Neural progenitor cell (in vitro differentiated cells): ENCODE measurements around the gene PCSK1N.

Experiments
- EZH2 ChIP-seq: fragments of 200-600 bp; sonication (generic); IDR thresholded peaks from 2 replicates; pipeline ENCODE4 v1.6.1; 2017; ENCODE audit warnings: antibody characterized with exemption, mild to moderate bottlenecking, moderate library complexity
- EZH2phosphoT487 ChIP-seq: fragments of 200-600 bp; sonication (generic); IDR thresholded peaks from 2 replicates; pipeline ENCODE4 v1.6.1; 2017; ENCODE audit warnings: antibody characterized with exemption
- TF ChIP-seq, protein P1 (sequence below): fragments of 200-600 bp; sonication (generic); IDR thresholded peaks from 2 replicates; pipeline ENCODE4 v1.5.1; 2017; ENCODE audit warnings: antibody characterized with exemption, mild to moderate bottlenecking

DNA sequence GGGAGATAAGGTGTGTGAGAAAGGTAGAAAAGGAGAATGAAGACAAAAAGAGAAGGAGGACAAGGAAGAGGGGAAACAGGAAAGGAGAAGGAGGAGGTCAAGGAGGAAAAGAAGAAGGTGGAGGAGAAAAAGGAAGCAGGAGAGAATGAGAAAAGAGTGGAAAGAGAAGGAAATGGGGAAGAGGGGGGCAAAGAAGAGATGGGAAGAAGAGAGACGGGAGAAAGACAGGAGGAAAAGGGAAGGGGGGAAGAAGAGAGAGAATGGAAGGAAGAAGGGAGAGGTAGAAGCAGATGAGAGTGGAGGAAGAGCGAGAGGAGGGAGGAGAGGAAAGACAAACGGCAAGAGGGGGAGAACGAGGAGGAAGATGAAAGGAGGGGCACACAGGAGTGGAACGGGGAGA is 44.9 kb downstream of the PCSK1N start:
- TF ChIP-seq EZH2 (no peak), EZH2phosphoT487 (no peak)
- TF ChIP-seq, protein P1, sequence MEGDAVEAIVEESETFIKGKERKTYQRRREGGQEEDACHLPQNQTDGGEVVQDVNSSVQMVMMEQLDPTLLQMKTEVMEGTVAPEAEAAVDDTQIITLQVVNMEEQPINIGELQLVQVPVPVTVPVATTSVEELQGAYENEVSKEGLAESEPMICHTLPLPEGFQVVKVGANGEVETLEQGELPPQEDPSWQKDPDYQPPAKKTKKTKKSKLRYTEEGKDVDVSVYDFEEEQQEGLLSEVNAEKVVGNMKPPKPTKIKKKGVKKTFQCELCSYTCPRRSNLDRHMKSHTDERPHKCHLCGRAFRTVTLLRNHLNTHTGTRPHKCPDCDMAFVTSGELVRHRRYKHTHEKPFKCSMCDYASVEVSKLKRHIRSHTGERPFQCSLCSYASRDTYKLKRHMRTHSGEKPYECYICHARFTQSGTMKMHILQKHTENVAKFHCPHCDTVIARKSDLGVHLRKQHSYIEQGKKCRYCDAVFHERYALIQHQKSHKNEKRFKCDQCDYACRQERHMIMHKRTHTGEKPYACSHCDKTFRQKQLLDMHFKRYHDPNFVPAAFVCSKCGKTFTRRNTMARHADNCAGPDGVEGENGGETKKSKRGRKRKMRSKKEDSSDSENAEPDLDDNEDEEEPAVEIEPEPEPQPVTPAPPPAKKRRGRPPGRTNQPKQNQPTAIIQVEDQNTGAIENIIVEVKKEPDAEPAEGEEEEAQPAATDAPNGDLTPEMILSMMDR: no peak
